Eye (tissue), 1 donor: ENCODE data around the gene GC.
"Not testable (repeated sequence)": the region's sequence is repeated elsewhere in the genome, so short reads cannot be mapped to it uniquely, and the experiment has no call there.

ENCODE experiments used
- DNase-seq: peaks from one replicate; pipeline ENCODE4 v3.0.0-alpha.2; 2015

The GC gene

GRCh38 chr4:71783972-71784371, at the start of gene GC:
GC (minus strand) TSS chr4:71784079; CDS start chr4:71784018, 61 bp downstream.
- no peak for DNase-seq

GRCh38 chr4:71833232-71833900, 49.5 kb upstream of the GC start:
- no peak for DNase-seq

GRCh38 chr4:71832049-71832448, 48.2 kb upstream of the GC start:
- peak; percentile 32 for DNase-seq

GRCh38 chr4:71830497-71831190, 46.8 kb upstream of the GC start:
- DNase-seq, result no peak

- DNase-seq, result no peak
These were observed 44.6 kb upstream of the GC start for GRCh38 chr4:71828470-71828869.

GRCh38 chr4:71827826-71828225, 43.9 kb upstream of the GC start:
- no peak for DNase-seq

- DNase-seq, result no peak
These were observed 32.9 kb upstream of the GC start for GRCh38 chr4:71816676-71817303.

- no peak for DNase-seq
These were observed 30.6 kb upstream of the GC start for GRCh38 chr4:71814433-71814832.

- not testable (repeated sequence) for DNase-seq
These were observed 25.9 kb upstream of the GC start for GRCh38 chr4:71809805-71810204.

GRCh38 chr4:71807469-71807868, 23.6 kb upstream of the GC start:
- no peak for DNase-seq

GRCh38 chr4:71805230-71805629, 21.4 kb upstream of the GC start:
- not testable (repeated sequence) for DNase-seq

- peak; percentile 19 for DNase-seq
These were observed 20.3 kb upstream of the GC start for GRCh38 chr4:71804017-71804697.

- DNase-seq, result no peak
These were observed 2.1 kb upstream of the GC start for GRCh38 chr4:71785959-71786358.

- no peak for DNase-seq
These were observed 804 bp upstream of the GC start for GRCh38 chr4:71784569-71785197.

- no peak for DNase-seq
These were observed 6.0 kb downstream of the GC start for GRCh38 chr4:71777891-71778290.

- DNase-seq, result no peak
These were observed 8.4 kb downstream of the GC start for GRCh38 chr4:71775449-71775848.

- no peak for DNase-seq
These were observed 9.7 kb downstream of the GC start for GRCh38 chr4:71774136-71774535.

GRCh38 chr4:71773004-71773403, 10.9 kb downstream of the GC start:
- DNase-seq, result no peak

- no peak for DNase-seq
These were observed 11.3 kb downstream of the GC start for GRCh38 chr4:71772592-71772991.

- DNase-seq, result no peak
These were observed 12.3 kb downstream of the GC start for GRCh38 chr4:71771613-71772012.

GRCh38 chr4:71769434-71769833, 14.4 kb downstream of the GC start:
- DNase-seq, result no peak

GRCh38 chr4:71768123-71768522, 15.8 kb downstream of the GC start:
- no peak for DNase-seq

- no peak for DNase-seq
These were observed 18.0 kb downstream of the GC start for GRCh38 chr4:71765821-71766383.
